T follicular helper cell (primary cell): ENCODE measurements around the gene ACOX2.

Experiments
- DNase-seq: peaks from one replicate; pipeline ENCODE4 v3.0.0-alpha.2; 2020; ENCODE audit warnings: low read depth
- total RNA-seq, 2 experiments: gene quantifications; one replicate each; lab custom pipeline; 2026; lab: John Stamatoyannopoulos, UW

Gene ACOX2
- 0 reads per million in 2 experiments for total RNA-seq

DNA sequence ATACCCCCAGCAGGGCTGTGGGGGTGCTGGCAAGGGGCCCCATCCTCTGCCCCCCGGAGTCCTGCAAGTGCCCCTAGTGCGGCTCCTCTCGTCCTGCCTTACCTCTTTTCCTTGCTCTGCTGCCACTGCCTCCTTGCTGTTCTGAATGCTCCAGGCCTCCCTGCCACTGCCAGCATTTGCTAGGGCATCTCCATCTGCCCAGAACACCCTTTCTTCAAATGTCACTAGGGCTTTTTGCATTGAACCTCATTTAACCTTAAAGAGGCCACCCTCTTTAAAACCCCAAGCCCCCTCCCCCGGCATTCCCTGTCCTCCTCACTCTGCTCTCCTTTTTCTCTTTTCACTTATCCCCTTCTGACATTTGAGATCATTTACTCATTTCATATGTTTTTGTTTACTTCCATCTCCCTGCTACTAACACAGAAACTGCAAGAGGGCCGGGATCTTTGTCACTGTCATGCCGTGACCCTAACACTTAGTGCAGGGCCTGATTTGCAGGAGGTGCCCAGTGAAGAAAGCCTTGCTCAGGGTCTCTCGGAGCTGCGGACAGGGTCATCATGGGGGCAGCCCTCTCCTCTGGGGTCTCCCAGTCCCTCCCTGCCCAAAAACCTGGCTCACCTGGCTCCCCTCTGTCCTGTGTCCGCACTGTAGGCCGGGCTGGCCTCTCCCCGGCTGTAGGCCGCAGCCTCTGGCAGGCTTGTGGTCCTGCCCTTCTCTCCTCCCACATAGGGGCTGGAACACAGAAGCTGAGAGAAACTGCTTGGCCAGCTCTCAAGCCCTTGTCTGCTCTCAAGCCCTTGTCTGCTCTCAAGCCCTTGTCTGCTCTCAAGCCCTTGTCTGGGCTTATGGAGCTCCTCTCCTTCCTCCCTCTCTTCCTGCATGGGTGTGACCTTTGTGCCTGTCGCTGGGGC is at the start of gene ACOX2:
Gene ACOX2, minus strand, starts transcription at position 690 of the 911 bp plus-strand sequence. CDS start 2,084 bp downstream, outside the sequence.
- DNase-seq: no peak

DNA sequence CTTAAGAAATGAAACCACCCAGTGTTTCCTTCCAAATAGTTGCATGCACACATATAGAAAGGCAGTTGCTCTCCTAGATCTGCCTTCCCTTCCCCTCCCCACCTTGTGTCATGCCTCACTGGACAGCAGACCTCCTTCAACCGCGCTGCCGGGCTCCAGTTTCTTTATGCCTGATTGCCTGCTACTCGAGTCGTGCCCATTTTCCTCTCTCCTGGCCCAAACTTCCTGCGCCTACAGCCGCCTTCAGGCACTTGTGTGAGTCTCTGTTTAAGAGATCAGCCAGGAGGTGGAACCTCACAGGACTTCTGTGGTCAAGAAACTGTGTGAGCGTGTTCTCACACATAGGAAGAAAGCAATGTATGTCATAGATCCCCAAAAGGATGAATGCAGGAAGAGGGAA is 49.0 kb upstream of the ACOX2 start:
- DNase-seq: no peak

DNA sequence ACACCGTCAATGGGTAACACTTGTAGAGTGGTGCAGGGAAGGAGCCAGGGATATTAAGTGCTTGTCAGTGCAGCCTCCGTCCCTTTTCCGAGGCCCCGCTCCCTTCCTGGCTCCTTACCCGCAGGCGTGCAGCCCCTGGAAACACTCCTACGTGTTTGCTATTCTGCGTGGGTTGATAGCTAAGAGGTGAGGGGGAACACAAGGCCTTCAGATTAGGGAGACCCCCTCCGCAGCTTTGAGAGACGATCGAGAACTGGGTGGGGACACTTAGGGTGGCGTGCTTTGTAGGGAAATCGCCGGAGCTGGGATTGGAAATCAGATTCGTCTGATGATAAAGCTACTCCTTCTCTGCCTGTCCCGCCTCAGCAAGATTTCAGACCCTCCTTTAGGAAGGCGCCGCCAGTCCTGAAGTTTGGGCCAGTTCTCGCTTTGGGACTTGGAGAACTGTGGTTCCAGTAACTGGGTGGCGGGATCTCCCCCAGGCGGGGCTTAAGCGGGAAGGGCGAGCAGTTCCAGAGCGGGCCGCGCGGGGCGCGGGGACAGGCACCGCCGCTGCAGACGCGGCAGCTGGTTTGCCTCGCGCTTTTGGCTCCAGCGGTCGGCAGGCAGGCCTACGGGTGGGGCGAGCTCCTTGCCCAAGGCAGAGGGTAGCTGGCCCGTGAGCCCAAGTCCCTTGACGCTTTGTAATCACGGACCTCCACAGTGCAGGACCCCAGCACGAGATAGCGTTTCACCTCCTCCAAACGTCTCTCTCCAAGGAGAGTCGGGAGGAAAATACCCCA is 48.2 kb upstream of the ACOX2 start:
- peak; percentile 13 for DNase-seq

GRCh38 chr3:58584690-58585004 is 47.7 kb upstream of the ACOX2 start:
- DNase-seq: no peak

DNA sequence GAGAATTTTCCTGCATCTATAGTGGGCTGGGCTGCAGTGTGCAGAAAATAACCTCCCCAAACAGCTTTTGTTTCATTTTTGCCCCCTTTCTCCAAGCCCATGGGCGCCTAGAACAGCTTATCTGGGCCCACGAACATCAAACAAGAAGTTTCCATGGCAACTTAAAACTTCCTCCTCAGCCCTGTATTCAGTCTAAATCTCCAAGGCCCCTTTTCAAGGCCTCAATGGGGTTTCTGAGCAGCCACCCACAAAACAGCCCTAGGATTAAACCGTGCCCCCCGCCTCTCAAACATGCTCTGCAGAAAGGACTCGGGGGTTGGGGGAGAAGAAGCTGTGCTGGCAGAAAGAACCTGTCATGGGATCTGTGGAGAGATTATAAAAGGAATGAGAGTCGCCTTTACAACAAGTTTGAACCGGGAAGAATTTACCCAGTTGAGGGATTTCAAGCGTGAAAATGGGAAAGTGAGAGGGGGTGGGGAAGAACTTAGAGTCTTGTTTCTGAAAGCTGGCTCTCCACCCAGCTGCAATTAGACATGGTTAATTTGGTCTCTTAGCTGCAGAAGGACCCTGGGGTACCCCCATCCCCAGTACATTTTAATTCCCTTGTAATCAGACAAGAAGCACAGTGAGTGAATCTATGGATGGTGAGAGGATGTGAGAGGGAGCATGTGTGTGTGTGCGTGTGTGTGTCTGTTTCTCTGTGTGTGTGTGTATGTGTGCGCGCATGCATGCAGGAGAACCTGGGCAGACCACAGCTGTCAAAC is 44.5 kb upstream of the ACOX2 start:
- no peak for DNase-seq

DNA sequence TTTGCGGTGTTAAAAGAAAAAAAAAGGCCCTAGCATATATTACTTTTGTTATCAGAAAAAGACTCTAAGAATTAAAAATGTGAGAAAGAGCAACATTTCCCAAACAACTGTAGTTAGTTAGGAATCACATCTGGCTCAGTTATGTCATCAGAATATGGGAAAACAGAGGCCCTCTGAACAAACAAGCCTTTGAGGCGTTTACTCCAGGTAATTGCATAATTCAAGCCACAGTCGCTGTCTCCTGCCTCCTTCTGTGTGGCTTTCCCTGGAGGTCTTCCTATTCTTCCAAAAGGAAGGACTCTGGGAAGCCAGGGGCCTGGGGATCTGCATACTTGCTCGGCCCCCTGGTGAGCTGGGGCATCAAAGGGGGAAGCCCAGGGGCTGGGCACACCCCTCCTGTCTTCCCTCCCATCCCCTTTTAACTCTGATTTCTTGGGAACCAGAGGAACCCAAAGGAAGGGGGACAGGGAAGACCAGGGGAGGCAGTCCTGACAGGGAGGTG is 43.9 kb upstream of the ACOX2 start:
- DNase-seq: no peak

- no peak for DNase-seq
These were observed 41.9 kb upstream of the ACOX2 start for GRCh38 chr3:58578873-58579272.

DNA sequence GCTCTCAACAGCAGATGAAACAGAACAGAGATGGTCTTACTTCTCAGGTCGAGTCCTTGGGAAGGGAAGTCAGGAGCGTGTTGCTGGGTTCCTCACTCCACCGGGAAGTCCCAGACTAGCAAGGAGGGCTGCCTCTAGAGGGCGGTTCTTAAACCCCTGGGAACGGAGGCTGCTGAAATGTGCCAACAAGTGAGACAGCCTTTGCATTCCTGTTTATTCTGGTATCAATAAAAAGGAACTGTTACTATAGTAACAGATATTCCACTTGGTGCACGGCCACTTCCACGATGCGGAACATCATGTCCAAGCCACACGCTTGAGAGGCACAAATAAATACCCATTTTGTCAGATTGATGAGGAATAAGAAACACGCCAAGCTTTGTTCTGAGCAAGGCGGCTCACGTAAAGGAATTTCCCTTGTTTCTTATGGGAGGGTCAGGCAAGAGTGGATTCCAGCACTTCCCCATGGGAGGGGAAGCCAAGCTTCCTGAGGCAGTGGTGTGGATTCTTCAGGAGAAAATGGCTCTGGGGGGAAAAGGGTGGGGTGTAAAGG is 40.4 kb upstream of the ACOX2 start, which contains the start of gene FAM107A:
Gene FAM107A, minus strand, starts transcription at position 123 of the 553 bp plus-strand sequence. CDS start 7,531 bp downstream, outside the sequence.
- no peak for DNase-seq

DNA sequence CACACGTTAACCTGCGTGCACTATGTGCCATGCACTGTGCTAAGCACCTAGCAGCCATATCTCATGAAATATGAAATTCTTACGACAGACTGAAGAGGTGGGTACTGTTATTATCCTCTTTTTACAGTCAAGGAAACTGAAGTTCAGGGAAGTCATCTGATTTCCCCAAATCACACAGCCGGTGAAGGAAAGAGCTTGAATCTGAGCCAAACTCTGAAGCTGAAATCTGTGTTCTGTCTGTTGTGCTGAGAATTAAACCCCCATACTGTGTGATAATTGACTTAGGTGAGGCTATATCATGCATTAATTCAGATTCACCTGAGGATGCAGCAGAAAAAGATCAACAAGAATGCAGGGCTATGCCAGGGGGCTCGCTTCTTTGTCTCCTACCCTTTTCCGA is 39.7 kb upstream of the ACOX2 start:
- no peak for DNase-seq

- DNase-seq: no peak
These were observed 39.1 kb upstream of the ACOX2 start for GRCh38 chr3:58575971-58576652.

- DNase-seq: no peak
These were observed 37.7 kb upstream of the ACOX2 start for GRCh38 chr3:58574682-58575081.

DNA sequence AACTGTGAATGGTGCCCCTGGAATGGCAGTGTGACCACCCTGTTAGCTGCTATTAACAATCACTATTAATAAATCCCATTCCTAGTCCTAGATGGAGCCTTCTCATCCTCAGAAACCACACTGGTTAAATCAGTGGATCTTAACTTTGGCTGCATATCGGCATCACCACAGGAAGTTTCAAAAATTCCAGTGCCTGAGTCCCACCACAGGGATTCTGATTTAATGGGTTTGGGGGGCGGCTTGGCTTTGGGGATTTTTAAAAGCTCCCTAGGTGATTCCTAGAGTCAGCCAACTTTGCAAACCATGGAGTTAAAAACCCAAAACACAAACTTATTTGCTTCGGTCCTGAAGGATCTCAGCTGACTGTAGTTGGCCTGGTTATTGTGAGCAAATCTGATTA is 37.1 kb upstream of the ACOX2 start:
- DNase-seq: no peak

GRCh38 chr3:58573640-58574039 is 36.6 kb upstream of the ACOX2 start:
- DNase-seq: no peak

DNA sequence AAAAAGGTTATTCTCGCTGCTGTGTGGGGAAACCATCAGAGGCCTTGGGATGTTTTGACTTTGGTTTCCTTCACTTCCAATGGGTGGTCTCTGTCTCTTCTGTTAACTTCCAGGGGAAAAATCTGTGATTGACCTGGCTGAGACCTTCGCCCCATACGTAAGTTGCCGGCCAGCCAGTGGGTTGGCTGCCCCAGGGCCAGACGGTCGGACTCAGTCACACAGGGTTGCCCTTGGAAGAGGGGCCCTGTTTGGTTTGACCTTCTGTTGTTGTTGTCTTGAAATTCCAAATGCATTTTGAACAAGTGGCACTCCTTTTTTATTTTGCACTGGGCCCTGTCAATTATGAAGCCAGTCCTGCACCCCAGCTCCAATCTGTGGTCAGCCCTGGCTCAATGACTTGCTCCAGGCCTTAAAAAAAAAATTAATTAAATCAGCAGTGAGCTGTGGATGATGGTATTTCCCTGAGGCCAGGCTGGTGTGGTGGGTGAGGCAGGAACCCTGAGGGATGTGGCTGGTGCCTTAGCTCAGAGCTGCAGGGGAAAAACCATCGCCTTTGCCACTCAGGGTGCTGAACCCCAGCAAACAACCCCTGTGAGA is 35.7 kb upstream of the ACOX2 start:
- no peak for DNase-seq

DNA sequence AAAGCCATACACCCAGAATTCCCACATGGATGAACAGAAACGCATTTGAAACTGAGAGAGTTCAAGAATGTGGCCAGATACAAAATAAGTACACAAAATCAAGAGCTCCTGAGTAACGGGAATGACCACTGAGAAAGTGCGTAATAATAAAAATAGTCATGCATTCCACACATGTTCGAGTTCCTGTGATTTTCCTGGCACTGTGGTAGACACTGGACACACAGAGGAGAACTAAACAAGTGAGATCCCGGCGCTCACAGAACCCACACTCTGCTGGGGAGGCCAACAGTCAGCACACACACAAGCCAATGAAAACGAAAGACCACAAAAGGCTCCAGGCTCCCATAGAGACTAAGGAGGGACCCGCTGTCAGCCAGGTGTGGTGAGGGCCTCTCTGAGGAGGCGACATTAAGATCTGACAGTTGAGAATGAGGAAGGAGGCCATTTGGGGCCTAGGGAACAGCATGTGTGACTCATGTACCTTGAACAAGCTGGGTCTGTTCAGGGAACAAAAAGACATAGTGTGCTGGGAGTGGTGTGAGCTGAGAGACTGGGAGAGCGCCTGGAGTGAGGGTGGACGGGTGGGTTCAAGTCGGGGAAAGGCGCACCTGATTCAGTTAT is 35.1 kb upstream of the ACOX2 start:
- DNase-seq: no peak

DNA sequence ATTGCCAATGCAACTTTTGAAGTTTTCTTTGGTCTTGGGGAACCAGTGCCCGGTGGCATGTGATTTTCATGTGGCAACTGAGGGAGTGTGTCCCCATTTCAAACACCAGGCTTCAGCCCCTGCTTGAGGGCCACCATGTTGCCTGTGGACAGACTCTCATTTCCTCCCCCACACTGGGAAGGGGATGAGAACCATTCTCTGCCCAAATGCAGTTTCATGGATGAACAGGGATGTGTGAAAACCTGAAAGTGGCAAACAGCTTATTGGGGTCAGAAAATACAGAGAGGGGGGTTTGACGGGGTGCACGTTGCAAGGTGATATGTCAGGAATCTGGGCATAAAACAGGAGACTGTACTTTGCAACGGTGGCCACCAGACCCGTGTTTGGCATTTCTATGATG is 33.9 kb upstream of the ACOX2 start:
- no peak for DNase-seq

DNA sequence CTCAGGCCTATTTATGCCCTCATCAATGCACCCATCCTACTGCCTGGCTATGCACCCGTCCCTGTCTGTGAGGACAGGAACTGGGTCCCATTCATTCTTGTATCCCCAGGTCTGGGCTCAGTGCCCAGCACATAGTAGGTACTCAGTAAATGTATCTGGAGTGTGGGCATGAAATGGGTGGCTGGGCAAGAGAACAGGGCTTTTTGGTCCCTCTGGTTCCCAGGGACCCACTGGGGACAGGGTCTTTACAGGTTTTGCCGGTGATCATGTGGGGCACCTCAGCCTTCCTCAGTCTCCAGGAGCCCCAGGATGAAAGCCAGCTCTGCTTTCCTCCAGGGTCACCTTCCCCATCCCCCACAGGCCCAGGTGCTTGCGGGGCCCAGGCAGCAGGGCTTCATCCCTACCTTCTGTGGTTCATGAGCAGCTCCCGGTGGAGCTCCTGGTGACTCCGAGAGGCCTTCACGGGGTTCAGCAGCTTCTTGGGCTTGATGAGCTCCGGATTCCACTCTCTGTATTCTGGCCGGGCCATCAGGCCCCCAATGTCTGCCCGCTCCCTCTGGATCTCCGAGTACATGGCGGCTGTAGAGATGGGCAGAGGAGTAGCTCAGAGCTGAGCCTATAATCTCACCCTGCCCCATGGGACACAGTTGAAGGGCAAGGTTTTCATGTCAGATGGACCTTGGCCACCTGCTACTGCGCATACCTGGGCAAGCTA is 32.5 kb upstream of the ACOX2 start:
- DNase-seq: no peak

DNA sequence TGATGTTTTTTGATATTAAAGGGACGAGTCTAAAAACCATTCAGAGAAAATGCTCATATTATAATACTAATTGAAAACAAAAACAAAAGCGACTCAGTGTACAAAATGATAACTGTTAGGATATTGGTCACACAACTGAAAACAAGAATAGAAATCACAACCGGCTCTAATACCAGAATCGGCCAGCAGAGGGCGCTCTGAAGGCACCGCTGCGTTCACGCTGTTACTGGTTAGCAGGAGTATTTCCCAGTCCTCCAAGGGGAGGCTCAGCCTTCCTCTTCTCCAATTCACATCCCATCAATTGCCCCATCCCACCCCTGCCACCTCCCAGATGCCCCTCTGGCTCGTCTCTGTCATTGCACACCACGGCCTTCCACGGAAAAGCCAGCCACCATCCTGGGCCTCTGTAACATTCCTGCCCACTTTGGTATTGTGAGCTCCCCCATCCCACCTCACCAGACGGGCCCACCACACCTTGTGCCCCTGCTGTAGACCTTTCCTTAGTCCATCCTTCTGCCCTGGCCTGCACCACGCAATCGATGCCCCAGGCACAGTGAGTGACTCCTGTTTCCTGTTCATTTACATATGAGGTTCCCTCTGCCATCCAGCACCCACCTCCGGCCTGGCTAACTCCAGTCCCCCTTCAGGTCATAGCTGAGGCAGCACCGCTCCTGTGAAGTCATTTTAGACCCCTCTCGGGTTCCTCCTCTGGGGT is 31.7 kb upstream of the ACOX2 start:
- DNase-seq: peak; percentile 44

DNA sequence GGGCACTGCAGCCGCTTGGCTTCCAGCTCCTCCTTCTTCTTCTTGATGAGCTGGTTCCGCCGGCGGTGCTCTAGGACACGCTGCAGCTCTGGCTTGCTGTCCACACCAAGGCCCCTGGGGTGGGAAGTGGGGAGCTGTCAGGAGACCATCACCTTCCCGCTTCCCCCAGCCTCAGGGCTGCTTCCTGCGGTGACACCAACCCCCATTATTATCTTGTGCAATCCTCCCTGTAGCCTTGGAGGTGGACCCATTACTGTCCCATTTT is 30.2 kb upstream of the ACOX2 start:
- DNase-seq: no peak
